H54 (cell line): ENCODE data around the gene PNPLA7.
"Not testable (repeated sequence)": the region's sequence is repeated elsewhere in the genome, so short reads cannot be mapped to it uniquely, and the experiment has no call there.

ENCODE experiments used
- DNase-seq: peaks from one replicate; pipeline ENCODE4 v3.0.0; 2011; ENCODE audit warnings: low spot score, mixed read lengths; ENCODE audit not compliant: insufficient read length
- FAIRE-seq: peaks from 3 replicates; lab custom pipeline; 2011; peaks lifted over from hg19 to GRCh38; lab: Jason Lieb, UNC
- POLR2A ChIP-seq: IDR thresholded peaks from 2 replicates; pipeline ENCODE4 v1.6.1; 2011; ENCODE audit warnings: low read depth, mild to moderate bottlenecking, low read length

Gene PNPLA7

GRCh38 chr9:137426018-137426681, 124.1 kb downstream of the PNPLA7 start:
- DNase-seq (no peak), FAIRE-seq (no peak)
- no peak for TF ChIP-seq POLR2A

- TF ChIP-seq POLR2A, result no peak
- FAIRE-seq, result peak; percentile 70
- peak; percentile 93 for DNase-seq
These were observed 126.5 kb downstream of the PNPLA7 start for GRCh38 chr9:137423514-137424291.

- FAIRE-seq (peak; percentile 65), DNase-seq (peak; percentile 93)
- peak; percentile 55 for TF ChIP-seq POLR2A
These were observed 127.3 kb downstream of the PNPLA7 start, which contains the start of the genes EXD3 and NOXA1 for GRCh38 chr9:137422604-137423513. Gene EXD3, minus strand, starts transcription at chr9:137423162. Its CDS starts 27,805 bp downstream, at chr9:137395357. Gene NOXA1, plus strand, starts transcription at chr9:137423393. Its CDS starts 137 bp downstream, at chr9:137423530.

- TF ChIP-seq POLR2A, result no peak
- FAIRE-seq (no peak), DNase-seq (no peak)
These were observed 128.2 kb downstream of the PNPLA7 start for GRCh38 chr9:137421838-137422603.

GRCh38 chr9:137417161-137418021, 132.8 kb downstream of the PNPLA7 start:
- DNase-seq (no peak), FAIRE-seq (no peak)
- TF ChIP-seq POLR2A, result no peak

GRCh38 chr9:137416563-137417151, 133.5 kb downstream of the PNPLA7 start:
- DNase-seq, result no peak
- TF ChIP-seq POLR2A, result no peak
- no peak for FAIRE-seq

GRCh38 chr9:137416006-137416562, 134.1 kb downstream of the PNPLA7 start:
- TF ChIP-seq POLR2A, result no peak
- DNase-seq, result no peak
- no peak for FAIRE-seq

- FAIRE-seq (no peak), DNase-seq (no peak)
- no peak for TF ChIP-seq POLR2A
These were observed 134.8 kb downstream of the PNPLA7 start for GRCh38 chr9:137415451-137415850.

- DNase-seq (peak; percentile 84), FAIRE-seq (no peak)
- TF ChIP-seq POLR2A, result no peak
These were observed 137.8 kb downstream of the PNPLA7 start for GRCh38 chr9:137412431-137412830.

GRCh38 chr9:137411645-137412380, 138.4 kb downstream of the PNPLA7 start:
- DNase-seq (peak; percentile 99), FAIRE-seq (peak; percentile 75)
- TF ChIP-seq POLR2A, result no peak

- TF ChIP-seq POLR2A, result no peak
- FAIRE-seq (no peak), DNase-seq (peak; percentile 70)
These were observed 138.9 kb downstream of the PNPLA7 start for GRCh38 chr9:137411260-137411644.

- no peak for TF ChIP-seq POLR2A
- DNase-seq (no peak), FAIRE-seq (no peak)
These were observed 139.3 kb downstream of the PNPLA7 start for GRCh38 chr9:137410891-137411249.

GRCh38 chr9:137410236-137410890, 139.8 kb downstream of the PNPLA7 start:
- DNase-seq, FAIRE-seq: not testable (repeated sequence)
